ENCODE measurements around the gene KIF19.
A peak's percentile ranks its signal among the peaks of the same experiment; 100 is the strongest.

Gene KIF19

DNA sequence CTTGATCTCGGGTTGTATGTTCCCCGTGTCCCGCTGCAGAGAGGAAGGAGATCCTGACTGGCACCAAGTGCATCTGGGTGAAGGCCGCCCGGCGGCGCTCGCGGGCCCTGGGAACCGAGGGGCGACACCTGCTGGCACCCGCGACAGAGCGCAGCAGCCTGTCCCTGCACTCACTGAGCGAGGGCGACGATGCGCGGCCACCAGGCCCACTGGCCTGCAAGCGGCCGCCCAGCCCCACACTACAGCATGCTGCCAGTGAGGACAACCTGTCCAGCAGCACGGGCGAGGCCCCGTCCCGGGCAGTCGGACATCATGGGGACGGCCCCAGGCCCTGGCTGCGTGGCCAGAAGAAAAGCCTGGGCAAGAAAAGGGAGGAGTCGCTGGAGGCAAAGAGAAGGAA, 28.1 kb downstream of the KIF19 start:
- peak in 28 of 42 donors; percentile 34 to 85 (median 54) for DNase-seq
- intact Hi-C loops (cut with DNase I) = loop anchor here (5.0 kb wide), 1 partner anchor 42 kb away; no protein-coding TSS in a partner anchor

DNA sequence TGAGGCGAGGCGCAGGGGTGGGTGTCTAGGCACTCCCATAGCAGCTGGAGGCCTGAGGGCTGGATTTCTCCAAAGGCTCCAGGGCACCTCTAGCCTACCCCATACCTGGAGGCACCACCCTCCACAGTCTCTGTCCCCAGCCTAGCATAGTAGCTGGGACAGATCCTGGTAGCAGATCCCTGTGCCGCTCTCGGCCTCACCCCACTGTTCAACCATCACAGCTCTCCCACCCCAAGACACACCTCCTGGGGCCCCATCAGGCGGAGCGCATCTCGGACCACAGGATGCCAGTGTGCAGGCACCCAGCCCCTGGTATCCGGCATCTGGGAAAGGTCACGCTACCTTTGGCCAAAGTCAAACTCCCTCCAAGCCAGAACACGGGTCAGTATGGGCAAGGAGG, 28.5 kb downstream of the KIF19 start:
- intact Hi-C loops (cut with DNase I) = loop anchor here (5.0 kb wide), 1 partner anchor 42 kb away; no protein-coding TSS in a partner anchor
- DNase-seq = no peak

DNA sequence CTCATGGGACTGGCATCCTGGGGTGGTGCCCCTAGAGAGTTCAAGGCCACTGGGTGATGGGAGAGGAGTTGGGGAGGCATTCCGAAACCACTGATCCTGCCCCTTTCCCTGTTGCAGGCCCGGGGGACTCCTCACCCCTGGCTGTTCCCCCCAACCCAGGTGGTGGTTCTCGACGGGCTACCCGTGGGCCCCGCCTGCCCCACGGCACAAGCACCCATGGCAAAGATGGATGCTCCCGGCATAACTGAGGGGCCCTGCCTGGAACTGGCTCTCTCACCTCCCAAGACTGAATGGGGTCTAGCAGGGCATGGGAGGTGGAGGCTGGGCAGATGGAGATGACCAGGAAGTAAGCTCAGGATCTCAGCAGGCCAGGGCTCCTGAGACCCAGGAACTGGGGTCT, 29.0 kb downstream of the KIF19 start:
- no peak for DNase-seq
- intact Hi-C loops (cut with DNase I) = no loop called here

DNA sequence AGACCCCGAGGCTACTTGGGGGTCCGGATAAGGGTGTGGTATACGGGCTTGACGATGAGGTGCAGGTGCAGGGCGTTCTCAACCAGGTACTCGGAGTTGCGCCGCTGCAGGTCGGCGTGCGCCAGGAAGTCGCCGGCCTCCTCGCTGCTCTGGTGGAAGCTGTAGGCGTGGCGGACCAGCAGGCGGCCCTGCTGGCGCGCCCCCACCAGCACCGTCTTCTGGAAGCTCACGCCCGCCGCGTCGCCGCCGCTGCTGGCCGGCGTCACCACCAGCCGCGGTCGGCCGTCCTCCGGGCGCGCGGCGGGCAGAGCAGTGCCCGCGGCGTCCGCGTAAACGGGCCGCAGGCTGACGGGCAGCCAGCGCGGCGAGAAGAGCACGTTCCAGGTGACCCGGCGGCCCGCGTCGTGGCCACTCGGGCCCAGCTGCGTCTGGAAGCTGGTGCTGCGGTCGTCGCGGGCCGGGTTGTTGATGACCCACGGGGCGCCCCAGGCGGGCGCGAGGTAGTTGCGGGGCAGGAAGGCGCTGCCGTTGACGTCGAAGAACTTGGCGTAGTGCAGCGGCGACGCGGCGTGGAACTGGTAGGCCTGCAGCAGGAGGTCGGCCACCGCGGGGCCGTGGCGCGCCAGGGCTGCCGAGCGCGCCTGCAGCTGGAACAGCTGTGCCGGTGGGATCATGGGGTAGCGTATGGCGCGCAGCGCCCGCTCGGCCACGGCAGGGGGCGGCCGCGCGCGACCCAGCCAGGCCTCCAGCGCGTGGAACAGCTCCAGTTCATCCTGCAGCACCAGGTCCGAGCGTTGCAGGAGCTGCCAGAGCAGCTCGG, 30.8 kb downstream of the KIF19 start:
- intact Hi-C loops (cut with DNase I) = no loop called here
- no peak for DNase-seq

DNA sequence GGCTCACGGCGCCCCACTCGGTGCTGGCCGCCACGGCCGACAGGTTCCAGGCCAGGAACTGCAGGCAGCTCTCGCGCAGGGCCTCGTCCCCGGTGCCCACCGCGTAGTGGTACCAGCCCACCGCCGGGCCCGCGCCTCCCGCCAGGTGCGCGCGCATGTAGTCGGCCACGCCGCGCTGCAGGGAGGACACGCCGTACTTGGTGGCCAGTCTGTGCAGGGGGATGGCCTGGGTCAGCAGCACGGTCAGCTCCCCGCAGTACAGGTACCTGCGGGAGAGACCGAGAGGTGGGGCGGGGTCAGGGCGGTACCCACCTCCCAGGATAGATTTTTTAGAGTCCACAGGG, 31.4 kb downstream of the KIF19 start:
- DNase-seq = no peak
- intact Hi-C loops (cut with DNase I) = no loop called here

DNA sequence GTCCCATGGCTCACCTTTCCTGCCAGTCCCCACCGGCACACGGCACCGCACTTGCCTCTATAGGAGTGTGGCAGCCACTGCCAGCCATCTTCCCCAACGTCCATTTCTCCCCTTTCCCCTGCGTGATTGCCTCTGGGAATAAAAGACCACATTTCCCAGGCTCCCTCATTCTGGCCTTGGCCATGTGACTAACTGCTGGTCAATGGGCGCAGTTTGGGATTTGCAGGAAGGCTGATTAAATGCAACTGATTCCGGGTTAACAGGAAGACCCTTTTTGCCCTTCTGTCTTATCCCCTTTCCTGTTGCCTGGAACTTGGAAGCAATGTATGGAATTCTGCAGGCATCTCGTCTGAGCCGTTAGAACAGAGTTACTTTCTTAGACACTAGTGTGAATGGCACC, 32.7 kb downstream of the KIF19 start:
- DNase-seq = no peak
- intact Hi-C loops (cut with DNase I) = no loop called here

DNA sequence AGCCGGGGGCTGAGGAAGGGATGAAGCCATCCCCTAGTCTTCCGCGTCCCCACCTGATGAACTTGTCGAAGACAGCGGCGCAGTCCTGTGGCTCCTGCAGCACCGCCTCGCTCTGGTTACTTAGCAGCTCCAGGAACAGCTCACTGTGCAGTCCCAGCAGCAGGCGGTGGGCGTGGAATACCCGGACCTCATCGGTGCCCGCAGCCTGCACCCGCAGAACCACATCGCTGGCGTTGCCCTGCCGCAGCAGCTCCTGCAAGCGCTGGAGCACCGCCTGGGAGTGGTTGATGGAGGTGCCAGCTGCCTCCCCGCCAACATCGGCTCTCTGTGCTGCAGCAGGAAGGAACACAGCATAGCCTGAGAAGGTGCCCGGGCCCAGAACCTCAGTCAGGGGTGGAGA, 33.9 kb downstream of the KIF19 start:
- intact Hi-C loops (cut with DNase I) = loop anchor here (2.0 to 5.0 kb wide), 2 partner anchors 53 to 148 kb away; partner anchors contain the start of gene TTYH2
- no peak for DNase-seq

DNA sequence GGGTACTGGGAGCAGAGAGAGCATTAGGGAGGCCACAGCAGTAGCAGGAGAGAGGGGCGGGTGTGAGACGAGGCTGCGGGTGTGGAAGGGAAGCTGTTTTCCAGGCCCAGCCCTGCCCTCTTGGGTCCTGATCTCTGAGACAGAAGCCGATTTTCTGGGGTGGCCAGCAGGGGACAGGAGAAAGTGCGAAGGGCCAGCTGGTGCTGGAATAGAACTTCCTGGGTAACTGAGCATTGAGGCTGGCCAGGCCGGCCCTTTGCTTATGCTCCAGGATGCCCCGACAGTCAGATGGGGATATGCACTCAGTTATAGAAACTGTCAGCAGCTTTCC, 34.8 kb downstream of the KIF19 start:
- intact Hi-C loops (cut with DNase I) = loop anchor here (2.0 to 5.0 kb wide), 2 partner anchors 54 to 149 kb away; partner anchors contain the start of gene TTYH2
- peak in 7 of 42 donors; percentile 23 to 47 (median 35) for DNase-seq

DNA sequence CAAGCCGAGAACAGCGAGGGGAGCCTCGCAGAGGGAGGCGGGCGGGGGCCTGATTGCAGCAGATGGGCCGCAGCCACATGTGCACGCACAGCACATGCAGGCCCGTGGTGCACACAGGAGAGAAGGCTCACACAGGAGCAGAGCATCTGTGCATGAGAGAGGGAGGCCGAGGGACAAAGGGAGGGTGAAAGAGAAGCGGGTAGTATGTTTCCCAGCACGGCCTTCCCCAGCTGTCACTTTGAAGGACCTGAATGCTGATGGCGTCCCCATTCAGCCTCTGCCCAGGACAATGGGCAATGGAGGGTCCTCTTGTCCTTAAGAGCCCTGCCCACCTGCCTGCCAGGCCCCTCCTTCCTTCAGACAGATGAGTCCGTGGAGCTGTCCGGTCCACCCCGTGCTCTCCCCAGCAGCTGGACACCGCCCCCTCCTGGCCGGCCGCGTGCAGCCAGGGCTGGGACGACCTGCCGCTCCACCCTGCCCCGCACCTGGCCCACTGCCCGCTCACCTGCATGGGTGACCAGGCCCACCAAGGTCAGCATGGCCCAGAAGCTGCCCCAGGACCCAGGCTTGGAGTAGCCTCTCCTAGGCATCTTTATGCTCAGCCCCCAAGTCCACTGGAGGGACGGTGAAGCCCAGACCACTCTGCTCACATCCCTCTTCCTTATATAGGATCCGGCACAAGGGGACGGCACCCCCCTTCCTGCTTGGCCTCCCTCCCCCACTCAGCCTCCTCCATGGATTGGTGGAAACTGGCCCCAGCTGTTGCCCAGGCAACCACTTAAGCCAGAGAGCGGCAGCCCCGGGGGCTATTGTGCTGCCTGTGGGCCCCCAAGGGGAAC, 35.4 kb downstream of the KIF19 start, which contains the start of gene BTBD17:
Gene BTBD17, minus strand, starts transcription at position 639 of the 839 bp plus-strand sequence. Its CDS starts 49 bp downstream, at position 590.
- intact Hi-C loops (cut with DNase I) = loop anchor here (2.0 to 5.0 kb wide), 2 partner anchors 55 to 149 kb away; partner anchors contain the start of gene TTYH2
- peak; percentile 38 to 91 (median 78) for DNase-seq

DNA sequence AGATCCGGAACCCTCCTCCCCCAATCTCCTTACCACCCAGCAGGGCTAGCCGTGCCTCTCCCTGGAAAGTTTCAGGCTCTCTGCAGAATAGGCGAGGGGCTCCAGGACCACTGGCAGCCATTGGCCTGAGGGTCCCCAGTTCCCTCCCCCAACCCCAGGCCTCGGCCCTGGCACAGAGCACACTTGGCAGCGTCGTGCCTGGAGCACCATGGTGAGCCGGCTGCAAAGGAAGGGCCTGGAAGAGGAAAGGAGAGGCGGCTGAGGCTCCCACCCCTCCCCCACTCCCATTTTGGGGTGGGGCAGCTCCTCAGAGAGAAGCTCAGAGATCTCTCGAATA, 36.0 kb downstream of the KIF19 start:
- peak in 2 of 42 donors; percentile 31 to 32 for DNase-seq
- intact Hi-C loops (cut with DNase I) = loop anchor here (5.0 kb wide), 1 partner anchor 150 kb away; the partner anchor contains the start of gene TTYH2

DNA sequence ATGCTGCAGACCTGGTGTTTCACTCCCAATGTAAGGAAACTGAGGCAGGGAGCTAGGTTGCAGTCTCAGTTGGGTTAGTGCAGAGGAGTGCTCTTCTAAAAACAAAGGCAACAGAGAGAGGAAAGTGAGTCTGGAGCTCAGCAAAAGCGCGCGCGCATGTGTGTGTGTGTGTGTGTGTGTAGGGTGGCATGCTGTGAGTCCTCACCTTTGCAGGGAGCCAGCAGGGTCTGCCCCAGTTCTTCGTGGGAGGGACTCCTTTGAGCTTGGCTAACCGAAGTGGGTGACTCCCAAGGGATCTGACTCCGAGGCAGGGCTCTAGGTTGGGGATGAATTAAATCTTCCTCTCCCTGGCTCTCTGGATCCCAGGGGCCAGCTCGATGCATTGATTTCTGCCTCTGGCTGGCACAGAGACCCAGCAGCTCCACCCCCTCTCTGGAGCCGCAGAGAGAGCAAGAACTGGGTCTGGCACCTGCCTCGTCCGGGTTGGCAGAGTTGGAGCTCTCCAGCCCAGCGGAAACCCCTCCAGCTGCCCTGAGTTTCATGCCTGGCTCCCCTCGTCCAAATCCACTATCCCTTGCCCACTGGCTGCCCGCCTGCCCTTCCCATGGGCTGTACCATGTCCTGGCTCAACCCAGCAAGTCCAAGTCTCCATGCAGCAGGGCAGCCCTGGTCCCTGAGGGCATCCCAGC, 36.9 kb downstream of the KIF19 start:
- peak in 37 of 42 donors; percentile 21 to 75 (median 59) for DNase-seq
- intact Hi-C loops (cut with DNase I) = loop anchor here (5.0 kb wide), 1 partner anchor 151 kb away; the partner anchor contains the start of gene TTYH2

DNA sequence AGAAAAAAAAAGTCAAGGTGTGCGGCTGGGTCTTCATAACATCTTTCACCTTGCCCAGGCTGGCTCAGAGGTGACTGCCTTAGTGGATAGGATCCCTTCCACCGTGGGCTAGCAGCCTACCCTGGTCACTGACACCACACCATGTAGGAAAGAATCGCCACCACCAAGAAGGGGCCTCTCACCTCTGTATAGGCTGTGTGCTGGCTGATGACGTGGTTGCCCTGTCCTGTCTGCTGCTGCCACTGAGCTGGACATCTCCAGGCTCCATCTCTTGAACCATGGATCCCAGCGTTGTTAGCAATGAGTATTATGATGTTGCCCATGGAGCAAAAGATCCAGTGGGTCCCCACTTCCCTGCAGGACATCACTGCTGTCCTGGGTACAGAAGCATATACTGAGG, 41.2 kb downstream of the KIF19 start, which contains the start of gene GPR142:
Gene GPR142, plus strand, starts transcription at position 301 of the 400 bp plus-strand sequence. CDS start 2,035 bp downstream, outside the sequence.
- intact Hi-C loops (cut with DNase I) = no loop called here

DNA sequence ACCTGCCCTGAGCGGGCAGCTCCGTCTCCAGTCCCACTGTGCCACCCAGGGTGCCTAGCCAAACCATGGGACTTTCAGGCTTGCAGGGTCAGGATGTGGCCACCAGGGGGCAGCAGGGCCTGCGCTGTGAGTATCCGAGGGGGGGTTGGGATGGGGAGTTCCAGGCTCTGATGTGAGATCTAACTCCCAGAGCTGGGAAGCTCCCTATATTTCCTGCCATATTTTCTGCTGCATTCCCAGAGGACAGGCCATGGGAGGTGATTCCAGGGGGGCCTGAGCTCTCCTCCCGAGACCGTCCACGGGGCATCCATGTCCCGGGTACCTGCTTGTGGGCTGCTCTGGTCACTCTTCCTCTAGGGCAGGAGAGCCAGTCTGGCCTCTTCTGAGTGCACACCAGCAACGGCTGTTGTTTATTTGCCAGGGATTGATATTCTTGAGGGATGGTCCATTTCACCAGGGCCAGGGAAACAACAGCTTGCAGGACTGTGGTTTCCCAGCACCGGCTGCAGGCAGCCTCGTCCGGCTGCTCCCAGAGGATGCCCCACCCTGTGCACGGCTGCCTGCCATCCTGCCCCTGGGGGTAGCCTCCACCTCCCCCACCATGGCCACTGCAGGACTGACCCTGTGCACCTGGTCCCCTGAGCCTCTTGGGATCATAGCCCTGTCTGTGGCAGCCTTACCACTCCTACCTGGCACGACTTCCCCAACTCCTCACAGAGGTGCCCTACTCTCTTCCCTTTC, 42.5 kb downstream of the KIF19 start:
- intact Hi-C loops (cut with DNase I) = no loop called here
- peak; percentile 67 to 95 (median 87) for DNase-seq

More for the DNA sequence above, 41.2 kb downstream of the KIF19 start, which contains the start of gene GPR142:
- DNase-seq = no peak

DNA sequence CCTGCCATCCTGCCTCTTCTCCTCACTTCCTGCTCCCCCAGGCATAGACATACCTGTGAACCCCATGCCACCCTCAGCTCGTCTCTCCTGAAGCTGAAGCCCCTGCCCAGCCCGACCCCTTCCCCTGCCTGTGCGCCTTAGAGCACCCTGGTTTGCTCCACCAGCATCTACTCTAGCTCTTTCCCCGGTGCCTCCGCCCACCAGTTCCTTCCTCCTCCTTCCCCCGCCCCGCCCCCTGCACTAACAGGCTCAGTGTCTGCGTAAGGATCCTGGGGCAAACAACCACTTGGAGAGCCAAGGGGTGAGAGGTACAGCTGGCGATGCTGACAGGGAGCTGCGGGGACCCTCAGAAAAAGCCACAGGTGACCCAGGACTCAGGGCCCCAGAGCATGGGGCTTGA, 43.2 kb downstream of the KIF19 start:
- peak in 18 of 42 donors; percentile 19 to 57 (median 42) for DNase-seq
- intact Hi-C loops (cut with DNase I) = no loop called here

DNA sequence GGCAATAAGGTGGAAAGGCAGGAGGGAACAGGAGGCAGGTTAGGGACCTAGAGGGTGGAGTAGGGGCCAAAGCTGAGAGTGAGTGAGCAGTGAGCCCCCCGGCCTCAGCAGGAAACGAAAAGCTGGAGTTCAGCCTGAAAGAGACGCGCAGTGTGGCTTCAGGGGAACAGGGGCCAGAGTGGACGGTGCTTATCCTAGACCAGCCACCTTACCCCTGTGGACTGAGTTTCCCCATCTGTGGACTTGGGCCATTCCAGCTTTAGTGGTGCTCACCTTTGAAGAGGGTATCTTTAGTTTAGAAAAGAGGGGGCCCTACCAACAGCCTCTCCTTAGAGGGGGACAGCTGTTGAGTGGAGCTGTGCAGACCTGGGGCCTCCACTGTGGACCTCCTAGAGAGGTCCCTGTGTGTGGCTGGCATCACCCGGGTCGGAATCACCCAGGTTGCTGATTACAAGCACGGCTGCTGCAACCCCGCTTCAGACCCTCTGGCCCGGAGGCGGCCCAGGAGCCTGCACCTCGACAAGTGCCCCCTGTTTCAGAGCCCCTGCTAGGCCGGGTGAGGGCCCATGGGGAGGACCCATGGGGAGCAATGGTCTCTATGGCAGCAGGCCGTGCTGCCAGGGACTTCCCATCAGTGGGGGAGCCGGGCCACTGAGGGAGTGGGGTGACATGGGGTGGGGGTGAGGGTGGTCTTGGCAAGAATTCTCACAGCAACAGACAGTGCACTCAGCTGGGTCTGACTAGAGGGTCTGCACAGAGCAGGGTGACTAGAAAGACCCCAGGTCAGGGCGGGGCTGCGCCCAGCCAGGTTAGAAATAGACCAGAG, 43.9 kb downstream of the KIF19 start:
- no peak for DNase-seq
- intact Hi-C loops (cut with DNase I) = no loop called here

DNA sequence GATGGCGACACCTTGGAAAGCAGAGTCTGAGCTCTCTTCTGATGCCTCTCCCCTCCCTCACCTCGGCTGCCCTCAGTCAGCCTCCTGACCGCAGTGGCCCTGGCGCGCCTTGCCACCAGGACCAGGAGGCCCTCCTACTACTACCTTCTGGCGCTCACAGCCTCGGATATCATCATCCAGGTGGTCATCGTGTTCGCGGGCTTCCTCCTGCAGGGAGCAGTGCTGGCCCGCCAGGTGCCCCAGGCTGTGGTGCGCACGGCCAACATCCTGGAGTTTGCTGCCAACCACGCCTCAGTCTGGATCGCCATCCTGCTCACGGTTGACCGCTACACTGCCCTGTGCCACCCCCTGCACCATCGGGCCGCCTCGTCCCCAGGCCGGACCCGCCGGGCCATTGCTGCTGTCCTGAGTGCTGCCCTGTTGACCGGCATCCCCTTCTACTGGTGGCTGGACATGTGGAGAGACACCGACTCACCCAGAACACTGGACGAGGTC, 45.7 kb downstream of the KIF19 start:
- no peak for DNase-seq
- intact Hi-C loops (cut with DNase I) = no loop called here

DNA sequence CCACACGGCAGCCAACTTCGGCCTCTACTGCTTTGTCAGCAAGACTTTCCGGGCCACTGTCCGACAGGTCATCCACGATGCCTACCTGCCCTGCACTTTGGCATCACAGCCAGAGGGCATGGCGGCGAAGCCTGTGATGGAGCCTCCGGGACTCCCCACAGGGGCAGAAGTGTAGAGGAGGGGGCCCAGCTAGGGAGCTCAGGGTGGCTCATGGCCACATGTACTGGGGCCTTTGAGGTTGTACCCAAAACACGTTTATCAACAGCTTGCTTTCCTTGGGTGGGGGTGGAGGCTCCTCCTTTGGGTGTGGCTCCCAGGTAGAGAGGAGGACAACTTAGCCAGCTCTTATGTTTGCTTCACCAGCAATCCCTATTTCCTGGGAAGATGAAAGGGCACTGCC, 46.4 kb downstream of the KIF19 start:
- intact Hi-C loops (cut with DNase I) = no loop called here
- DNase-seq = no peak
